ENCODE measurements around the gene ABCB9. TPM values are rescaled to one million over a fixed set of nuclear protein-coding genes. Genes with fewer than 3 reads are reported as not detected.
A peak's percentile ranks its signal among the peaks of the same experiment; 100 is the strongest.

Gene ABCB9
- polyA plus RNA-seq, 3 donors, result 5.1 to 5.8 (median 5.1) TPM

DNA sequence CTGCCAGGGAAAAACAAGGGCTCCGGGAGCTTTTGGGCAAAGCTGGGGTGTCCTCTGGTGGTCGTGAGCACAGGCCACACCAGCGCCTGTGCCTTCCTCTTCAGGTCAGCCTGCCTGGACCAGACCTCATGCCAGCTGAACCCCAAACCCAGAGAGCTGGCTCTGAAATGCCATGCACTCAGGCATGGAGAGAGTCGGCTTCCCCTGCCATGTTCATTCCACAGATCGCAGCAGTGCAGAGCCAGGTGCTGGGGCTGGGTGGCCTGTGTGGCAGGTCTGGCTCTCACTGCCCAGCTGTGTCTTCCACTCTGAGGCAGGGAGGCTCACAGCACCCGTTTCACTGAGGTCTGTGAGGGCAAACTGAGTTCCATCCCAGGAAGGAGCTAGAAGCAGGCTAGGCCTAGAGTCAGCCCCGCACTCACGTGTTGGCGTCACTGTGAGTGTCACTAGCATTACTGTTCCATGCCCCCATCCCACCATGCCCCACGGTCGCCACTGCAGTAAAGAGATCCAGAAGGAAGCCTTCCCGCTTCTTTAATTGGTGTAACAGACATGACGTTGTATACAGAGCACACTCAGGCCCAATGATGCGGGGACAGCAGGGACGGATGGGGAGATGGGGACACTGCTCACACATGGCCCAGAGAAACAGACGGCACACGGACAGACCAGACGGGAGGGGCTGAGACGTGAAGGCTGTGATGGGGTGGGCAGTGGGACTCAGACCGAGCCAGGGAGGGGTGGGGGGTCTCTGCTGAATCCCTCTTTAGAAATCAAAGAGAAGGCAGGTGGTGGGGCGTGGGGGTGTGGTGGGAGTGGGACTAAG is 16.9 kb upstream of the ABCB9 start:
- DNase-seq (ENCODE audit: low read depth in 3 of 3, low spot score in 2 of 3), result no peak

DNA sequence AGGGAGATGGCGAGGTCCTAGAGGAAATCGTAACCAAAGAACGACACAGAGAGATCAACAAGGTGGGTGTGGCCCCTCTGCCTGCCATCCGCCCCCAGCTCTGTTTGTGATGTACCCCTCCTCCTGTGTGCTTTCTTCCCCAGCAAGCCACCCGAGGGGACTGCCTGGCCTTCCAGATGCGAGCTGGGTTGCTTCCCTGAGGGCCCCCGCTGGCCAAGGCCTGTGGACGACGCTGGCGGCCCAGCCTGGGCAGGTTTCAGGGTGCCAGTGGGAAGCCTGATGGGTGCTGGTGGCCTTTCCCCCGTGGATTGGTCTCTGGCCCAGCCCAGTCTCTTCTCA is 16.2 kb upstream of the ABCB9 start:
- no peak for DNase-seq (ENCODE audit: low read depth in 3 of 3, low spot score in 2 of 3)

DNA sequence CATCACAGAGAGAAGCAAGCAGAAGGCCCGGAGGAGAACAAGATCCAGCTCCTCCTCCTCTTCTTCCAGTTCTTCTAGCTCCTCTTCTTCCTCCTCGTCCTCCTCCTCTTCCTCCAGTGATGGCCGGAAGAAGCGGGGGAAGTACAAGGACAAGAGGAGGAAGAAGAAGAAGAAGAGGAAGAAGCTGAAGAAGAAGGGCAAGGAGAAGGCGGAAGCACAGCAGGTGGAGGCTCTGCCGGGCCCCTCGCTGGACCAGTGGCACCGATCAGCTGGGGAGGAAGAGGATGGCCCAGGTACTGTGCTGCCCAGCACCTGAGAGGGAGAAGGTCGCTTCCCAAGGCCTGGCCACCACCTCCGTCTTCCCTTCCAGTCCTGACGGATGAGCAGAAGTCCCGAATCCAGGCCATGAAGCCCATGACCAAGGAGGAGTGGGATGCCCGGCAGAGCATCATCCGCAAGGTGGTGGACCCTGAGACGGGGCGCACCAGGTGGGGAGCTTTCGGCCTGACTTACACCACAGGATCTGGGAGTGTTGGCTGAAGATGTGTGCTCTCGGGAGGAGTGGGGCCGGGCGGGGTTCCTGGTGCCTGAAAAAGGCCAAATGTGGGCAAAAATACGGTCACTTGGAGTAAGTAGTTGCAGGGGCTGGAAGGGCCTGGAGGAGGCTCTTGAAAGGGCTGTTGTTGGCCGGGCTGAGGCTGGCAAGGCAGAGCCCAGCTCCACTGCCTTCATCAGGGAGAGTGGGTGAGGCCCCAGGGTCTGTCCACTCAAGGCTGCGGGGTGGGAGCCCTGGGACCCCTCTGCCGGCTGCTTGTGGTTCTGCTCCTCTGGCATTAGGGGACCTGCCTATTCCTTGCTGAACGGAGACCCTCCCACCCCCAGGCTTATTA is 15.6 kb upstream of the ABCB9 start:
- DNase-seq (ENCODE audit: low read depth in 3 of 3, low spot score in 2 of 3), result no peak

DNA sequence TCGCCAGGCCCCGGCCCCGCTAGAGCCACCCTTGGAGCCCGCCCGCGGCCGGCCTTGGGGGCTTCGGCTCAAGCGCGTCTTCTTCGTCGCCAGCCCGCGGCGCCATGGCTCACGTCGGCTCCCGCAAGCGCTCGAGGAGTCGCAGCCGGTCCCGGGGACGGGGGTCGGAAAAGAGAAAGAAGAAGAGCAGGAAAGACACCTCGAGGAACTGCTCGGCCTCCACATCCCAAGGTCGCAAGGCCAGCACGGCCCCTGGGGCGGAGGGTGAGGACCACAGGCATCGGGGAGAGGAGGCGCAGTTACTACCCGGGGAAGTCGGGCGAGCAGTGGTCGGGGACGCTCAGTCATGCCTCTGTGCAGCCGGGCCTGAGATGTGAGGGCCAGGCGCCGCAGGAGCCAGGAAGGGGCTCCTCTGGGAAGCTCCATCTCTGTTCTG is 14.8 kb upstream of the ABCB9 start:
- DNase-seq (ENCODE audit: low read depth in 3 of 3, low spot score in 2 of 3), result no peak

DNA sequence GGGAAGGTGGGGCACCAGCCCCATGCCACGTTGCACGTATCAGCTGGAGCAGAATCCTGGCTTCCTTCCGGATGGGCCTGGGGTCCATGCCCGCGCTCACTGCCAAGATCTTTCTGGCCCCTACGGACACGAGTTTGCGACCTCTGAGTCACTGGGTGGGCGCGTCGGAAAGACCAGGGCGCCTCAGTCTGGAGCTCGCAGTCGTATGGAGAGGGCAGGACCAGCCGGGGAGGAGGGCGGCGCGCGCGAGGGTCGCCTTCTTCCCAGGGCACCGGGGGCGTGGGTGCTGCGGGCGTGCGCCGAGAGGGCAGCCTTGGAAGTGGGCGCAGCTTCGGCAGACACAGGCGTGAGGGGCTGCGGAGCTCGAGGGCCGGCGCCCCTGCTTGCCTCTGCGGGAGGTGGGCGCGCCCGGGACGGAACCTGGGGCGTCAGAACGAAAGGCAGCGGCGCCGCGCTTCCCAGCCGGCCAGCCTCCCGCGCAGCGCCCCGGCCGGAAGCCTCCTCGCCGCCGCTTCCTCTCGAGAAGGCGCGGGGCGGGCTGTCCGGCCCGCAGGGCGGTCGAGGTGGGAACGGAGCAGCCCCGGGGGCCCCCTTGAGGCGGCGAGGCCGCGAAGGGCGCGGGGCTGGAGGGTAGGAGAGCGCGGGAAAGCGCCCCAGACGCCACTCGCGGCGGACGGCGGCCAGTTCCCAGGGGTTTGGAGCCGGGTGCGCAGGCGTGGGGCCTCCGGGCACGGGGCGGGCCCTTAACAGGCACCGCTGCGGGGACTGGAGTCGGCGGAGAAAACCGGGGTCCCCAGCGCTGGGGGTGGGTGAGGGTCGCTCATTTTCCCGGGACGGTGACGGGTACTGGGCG is 14.1 kb upstream of the ABCB9 start, which contains the start of gene ARL6IP4:
Gene ARL6IP4, plus strand, starts transcription at position 499 of the 853 bp plus-strand sequence. CDS start 459 bp downstream, outside the sequence.
- no peak for DNase-seq (ENCODE audit: low read depth in 3 of 3, low spot score in 2 of 3)

DNA sequence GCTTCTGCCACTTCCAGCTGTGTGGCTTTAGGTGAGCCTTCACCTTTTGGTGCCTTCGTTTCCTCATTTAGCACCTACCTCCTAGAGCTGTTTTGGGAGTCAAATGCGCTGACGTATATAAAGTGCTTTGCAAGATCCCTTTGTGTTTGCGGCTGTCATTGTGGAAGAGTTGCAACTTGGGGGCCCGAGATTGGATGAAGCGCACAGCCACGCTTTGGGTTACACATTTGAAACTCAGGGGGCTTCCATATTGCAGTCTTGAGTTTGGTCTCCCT is 13.6 kb upstream of the ABCB9 start:
- DNase-seq (ENCODE audit: low read depth in 3 of 3, low spot score in 2 of 3), result no peak

DNA sequence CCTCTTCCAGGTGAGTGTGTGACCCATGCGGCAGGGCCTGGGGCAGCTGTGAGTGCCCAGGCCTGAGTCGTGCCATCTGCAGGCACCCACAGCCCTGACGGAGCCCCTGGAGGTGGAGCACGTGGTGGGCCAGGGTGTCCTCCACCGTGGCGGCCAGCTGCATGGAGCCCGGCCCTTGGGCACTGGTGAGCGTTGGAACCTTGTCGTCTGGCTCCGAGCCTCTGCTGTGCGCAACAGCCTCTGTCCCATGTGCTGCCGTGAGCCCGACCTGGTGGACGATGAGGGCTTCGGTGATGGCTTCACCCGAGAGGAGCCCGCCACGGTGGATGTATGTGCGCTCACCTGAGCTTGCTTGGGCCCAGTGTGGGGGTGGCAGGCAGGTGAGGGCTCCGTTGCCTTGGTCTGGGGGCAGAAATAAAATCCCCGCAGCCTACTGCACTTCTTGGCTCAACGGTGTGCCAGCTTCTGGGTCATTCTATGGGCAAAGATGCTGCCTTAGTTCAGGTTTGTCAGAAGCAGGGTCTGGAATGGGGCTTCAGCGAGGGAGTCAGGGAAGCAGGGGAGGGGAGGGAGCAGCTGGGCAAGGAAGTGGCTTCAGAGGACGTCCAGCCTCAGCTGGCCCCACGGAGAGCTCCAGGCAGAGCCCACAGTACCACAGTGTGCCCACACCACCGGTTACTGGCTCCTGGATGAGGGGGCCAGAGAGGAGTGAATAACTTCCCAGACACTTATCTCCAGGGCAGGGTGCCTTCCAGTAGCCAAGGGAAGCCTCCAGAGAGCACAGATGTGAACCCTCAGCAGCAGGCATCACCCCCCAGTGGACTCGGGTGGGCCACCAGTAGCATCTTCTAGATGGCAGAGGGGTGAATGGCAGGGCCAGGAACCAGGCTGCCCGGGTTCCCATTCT is 13.0 kb upstream of the ABCB9 start:
- DNase-seq (ENCODE audit: low read depth in 3 of 3, low spot score in 2 of 3), result no peak

DNA sequence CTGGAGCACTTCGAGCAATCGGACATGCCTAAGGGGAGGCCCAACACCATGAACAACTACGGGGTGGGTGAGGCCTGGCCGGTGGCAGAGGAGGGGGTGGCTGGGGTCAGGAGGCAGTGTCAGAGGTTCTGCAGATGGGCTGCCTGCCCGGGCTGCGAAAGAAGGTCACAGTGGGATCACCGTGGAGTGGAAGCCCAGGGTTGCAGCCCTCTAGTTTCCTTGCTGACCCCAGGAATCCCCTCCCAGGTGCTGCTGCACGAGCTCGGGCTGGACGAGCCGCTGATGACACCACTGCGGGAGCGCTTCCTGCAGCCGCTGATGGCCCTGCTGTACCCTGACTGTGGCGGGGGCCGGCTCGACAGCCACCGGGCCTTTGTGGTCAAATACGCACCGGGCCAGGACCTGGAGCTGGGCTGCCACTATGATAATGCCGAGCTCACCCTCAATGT is 12.3 kb upstream of the ABCB9 start:
- no peak for DNase-seq (ENCODE audit: low read depth in 3 of 3, low spot score in 2 of 3)

DNA sequence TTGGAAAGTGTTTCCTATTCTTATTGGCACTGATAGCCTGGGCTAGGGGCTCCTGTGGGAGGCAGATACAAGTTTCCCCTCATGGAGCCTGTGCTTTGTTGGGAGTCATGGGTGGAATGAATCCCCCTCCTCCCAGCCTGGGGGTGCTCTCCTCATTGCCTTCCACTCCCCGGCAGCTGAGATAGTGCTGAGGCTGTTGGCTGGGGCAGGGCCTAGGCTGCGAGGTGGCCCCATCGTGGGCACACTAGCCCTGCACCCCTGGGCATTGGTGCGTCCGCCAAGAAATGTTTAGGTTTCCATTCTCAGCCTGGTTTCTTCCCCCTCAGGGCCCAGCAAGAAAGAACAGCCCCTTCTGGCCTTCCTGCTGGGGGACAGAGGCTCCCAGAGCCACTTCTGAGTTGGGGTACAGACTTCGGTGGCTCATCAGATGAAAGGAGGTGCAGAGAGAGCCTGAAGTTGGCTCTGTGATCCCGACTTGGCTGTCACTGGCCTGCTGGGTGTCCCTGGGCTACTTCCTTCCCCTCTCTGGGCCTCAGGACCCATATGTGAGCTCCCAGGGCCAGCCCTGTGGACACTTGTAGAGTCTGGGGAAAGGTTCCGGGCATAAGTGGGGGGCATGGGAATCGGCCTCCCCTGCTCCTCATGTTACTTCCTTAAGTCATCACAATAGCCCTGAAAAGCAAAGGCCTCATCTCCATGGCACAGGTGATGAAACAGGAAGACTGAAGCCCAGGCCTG is 11.6 kb upstream of the ABCB9 start:
- DNase-seq (ENCODE audit: low read depth in 3 of 3, low spot score in 2 of 3), result no peak

DNA sequence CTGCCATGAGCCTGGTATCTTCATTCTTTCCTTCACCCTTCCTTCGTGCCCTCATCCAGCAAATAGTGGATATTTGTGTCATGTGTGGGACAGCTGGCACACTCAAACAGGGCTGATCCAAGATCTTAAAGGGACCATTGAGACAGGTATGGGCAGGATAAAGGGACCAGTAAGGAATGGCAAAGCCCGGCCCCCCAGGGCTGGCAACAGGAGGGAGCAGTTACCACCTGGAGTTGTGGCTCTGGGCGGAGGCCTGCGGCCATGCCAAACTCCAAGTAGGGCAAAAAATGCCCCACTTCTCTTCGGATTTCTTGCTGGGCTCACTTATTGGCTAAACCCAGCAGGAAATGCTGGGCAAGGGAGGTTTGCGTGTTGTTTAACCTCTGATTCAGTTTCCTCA is 10.9 kb upstream of the ABCB9 start:
- no peak for DNase-seq (ENCODE audit: low read depth in 3 of 3, low spot score in 2 of 3)

DNA sequence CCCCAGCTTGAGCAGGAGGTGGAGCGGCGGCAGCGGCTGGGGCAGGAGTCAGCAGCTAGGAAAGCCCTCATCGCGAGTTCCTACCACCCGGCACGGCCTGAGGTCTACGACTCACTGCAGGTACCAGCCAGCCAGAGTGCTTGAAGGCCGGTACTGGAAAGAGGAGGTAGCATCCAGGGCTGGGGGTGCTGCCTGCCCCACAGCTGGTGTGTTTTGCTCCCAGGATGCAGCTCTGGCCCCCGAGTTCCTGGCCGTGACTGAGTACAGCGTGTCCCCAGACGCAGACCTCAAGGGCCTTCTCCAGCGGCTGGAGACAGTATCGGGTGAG is 10.3 kb upstream of the ABCB9 start:
- DNase-seq (ENCODE audit: low read depth in 3 of 3, low spot score in 2 of 3), result no peak

DNA sequence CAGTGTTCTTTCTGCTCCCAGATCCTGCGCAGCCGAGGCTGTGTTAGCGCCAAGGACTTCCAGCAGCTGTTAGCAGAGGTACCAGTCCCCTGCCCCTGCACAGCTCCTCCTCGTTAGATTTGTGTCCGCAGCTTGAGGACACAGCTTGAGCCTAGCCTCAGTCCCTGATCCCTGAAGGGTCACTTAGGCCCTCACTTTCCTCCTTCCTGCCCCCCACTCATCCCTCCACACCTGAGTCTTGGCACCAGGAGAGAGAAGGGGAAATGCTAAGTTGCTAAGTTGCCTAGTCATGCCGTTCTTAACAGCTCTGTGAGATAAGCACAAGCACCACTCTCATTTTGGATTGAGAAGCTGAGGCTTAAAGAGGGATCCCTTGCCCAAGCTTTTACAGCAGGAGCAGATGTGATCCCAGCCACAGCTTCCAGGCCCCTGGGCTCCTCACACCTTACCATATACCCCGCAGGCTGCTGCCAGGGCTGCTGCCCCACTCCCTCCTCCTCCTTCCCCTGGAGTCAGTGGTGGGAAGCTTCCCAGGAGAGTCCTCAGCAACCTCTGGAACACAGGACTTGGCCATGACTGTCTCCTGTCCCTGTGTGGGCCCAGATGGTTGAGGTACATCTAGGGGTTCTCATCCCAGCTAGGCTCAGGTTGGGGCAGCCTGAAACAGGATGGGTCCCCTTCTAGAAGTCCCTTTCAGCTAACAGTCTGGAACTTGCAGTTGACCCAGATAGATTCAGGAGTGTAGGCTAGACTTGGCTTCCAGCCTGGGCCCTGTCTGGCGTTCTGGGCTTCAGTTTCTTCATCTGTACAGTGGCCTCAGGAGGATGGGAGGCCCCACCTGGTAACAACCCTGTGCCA is 9.8 kb upstream of the ABCB9 start:
- DNase-seq (ENCODE audit: low read depth in 3 of 3, low spot score in 2 of 3), result no peak

DNA sequence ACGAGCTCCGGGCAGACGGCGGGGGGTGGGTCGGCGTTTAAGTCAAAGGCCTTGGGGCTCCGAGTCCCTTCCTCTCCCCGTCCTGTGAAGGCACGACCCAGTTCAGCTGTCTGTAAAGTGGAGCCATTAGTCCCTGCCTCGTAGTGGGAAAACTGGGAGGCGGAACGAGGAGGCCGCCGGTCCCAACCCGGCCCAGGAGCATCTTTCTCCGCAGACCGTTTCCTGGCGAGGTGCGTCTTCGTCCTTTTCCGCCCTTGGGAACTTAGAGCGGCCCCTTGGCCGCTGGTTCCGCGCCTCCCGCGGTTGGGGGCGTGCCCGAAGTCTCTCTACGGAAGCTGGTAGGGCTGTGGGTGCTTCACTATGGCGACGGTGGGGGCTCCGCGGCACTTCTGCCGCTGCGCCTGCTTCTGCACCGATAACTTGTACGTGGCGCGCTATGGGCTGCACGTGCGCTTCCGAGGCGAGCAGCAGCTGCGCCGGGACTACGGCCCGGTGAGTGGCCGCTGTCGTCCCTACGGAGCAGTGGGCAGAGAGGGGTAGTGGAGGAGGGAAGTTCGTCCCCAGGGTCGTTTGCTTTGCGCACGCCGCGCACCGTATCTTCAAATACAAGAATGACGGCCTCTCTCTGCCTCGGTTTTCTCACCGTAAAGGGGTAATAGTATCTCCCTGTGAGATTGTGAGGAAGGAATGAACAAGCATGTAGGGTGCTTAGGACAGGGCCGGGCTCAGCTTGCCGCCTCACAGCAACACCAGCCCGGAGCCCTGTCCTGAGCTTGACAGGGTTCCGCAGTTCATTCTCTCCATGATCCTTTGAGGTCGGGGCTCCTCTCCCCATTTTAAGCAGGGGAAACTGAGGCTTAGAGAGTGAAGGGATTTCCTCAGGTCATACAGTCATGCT is 8.9 kb upstream of the ABCB9 start, which contains the start of gene OGFOD2:
Gene OGFOD2, plus strand, starts transcription at position 353 of the 898 bp plus-strand sequence. Its CDS starts 8 bp downstream, at position 361.
- peak in 2 of 3 donors; percentile 80 to 84 for DNase-seq (ENCODE audit: low read depth in 3 of 3, low spot score in 2 of 3)

DNA sequence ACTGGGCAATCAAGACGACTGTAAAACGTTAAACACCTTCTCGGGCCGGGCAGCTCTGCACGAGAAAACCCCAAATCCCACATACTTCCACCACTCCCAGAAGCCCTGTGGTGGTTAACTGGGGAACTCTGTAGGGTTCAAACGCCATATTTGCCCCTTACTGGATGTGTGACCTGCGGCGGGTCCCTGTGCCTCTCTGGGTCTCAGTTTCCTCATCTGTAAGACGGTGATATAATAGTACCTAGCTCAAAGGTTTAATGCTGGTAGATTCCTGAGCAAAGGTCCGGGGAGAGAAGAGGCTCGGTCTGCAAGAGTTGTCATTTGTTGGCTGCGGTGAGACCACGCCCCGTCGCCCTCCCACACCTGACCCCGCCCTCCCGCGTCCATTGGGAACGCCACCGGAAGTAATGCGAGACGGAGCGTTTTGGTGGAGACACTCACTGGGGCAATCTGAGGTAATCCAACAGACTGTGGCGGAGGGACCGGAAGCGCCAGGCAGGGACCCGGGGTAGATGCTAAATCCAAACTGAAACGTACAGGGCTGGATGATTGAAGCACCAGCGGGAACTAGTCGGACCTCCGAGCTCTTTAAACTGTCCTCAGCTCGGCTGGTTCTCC is 8.1 kb upstream of the ABCB9 start:
- peak; percentile 96 to 99 (median 98) for DNase-seq (ENCODE audit: low read depth in 3 of 3, low spot score in 2 of 3)

DNA sequence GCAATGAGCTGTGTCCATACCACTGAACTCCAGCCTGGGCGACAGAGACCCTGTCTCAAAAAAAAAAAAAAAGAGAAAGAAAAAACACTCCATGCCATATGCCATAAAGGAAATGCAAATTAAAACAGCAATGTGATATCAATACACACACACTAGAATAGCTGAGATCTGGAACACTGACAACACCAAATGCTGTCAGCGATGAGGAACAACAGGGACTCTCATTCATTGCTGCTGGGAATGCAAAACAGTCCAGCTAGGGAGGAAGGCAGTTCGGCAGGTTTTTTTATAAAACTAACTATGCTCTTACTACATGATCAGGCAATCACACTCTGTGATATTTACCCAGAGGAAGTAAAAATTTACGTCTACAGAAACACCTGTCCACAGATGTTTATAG is 3.4 kb upstream of the ABCB9 start:
- DNase-seq (ENCODE audit: low read depth in 3 of 3, low spot score in 2 of 3), result no peak

DNA sequence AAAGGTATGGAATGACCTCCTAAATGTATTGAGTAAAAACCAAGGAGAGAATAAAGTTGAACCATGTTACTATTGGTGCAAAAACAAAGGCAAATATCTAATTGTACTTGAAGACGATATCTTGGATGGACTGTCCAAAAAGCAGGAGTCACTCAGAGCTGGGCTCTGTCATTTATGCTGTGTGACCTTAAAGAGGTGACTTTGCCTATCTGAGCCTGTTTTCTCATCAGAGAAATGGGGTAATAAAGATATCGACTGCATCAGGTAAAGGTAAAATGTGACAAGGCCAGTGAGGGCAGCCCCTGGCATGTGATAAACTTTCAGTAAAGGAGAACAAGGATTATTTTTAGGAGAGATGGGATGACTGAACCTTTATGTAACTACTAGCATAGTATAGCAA is 1.8 kb upstream of the ABCB9 start:
- DNase-seq (ENCODE audit: low read depth in 3 of 3, low spot score in 2 of 3), result no peak

All from right renal cortex interstitium (tissue), 3 donors.